ENCODE results near the gene C1QTNF2.

The C1QTNF2 gene

DNA sequence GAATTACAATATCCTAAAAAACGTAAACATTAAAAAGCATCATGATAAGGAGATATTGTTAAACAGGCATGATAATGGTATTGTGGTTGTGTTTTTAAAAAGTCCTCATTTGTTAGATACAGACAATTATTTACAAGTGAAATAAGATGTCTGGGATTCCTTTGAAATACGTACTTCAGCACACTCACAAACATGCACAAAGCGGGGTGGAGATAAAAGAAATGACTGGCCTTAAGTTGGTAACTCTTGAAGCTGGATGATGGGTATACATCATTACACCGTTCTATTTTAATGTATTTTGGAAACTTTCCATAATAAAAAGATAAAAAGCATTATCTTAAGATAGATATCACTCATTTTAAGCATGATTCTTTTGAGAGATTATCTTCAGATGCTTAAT is 28.4 kb upstream of the C1QTNF2 start:
- peak overlapping the region; percentile 83 for H3K4me3 ChIP-seq (ENCODE audit: low read length)
- no peak for DNase-seq (ENCODE audit: low read depth)
- TF ChIP-seq, protein P1, sequence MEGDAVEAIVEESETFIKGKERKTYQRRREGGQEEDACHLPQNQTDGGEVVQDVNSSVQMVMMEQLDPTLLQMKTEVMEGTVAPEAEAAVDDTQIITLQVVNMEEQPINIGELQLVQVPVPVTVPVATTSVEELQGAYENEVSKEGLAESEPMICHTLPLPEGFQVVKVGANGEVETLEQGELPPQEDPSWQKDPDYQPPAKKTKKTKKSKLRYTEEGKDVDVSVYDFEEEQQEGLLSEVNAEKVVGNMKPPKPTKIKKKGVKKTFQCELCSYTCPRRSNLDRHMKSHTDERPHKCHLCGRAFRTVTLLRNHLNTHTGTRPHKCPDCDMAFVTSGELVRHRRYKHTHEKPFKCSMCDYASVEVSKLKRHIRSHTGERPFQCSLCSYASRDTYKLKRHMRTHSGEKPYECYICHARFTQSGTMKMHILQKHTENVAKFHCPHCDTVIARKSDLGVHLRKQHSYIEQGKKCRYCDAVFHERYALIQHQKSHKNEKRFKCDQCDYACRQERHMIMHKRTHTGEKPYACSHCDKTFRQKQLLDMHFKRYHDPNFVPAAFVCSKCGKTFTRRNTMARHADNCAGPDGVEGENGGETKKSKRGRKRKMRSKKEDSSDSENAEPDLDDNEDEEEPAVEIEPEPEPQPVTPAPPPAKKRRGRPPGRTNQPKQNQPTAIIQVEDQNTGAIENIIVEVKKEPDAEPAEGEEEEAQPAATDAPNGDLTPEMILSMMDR (IDR thresholded peaks at IDR 0.05; ENCODE audit: insufficient read depth, low read depth, low read length, missing control alignments) = no peak

DNA sequence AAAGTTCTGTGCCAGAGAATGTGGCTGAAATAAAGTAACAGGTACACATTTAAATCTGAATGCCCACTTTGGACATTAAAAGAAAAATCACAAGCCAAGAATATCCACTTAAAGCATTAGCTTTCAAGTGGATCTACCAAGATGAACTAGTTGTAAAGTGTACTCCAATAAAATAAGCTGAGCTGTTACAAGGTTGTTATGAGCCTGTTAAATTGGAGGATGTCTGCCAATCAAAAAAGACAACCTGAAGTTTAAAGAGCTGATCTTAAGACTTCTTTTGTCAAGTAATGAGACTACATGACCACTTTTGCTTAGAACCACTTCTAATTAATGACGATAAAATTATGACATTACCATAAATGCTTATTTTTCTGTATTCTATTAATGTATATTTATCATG is 27.1 kb upstream of the C1QTNF2 start:
- TF ChIP-seq, protein P1 (IDR thresholded peaks at IDR 0.05; ENCODE audit: insufficient read depth, low read depth, low read length, missing control alignments) = no peak
- DNase-seq (ENCODE audit: low read depth) = no peak
- H3K4me3 ChIP-seq (ENCODE audit: low read length) = no peak overlapping the region

GRCh38 chr5:160395111-160395510 is 24.7 kb upstream of the C1QTNF2 start:
- DNase-seq (ENCODE audit: low read depth) = no peak
- TF ChIP-seq, protein P1 (IDR thresholded peaks at IDR 0.05; ENCODE audit: insufficient read depth, low read depth, low read length, missing control alignments) = no peak
- H3K4me3 ChIP-seq (ENCODE audit: low read length) = no peak overlapping the region

GRCh38 chr5:160390787-160391696 is 20.6 kb upstream of the C1QTNF2 start:
- H3K4me3 ChIP-seq (ENCODE audit: low read length) = no peak overlapping the region
- DNase-seq (ENCODE audit: low read depth) = peak; percentile 29
- TF ChIP-seq, protein P1 (IDR thresholded peaks at IDR 0.05; ENCODE audit: insufficient read depth, low read depth, low read length, missing control alignments) = peak; percentile 40

DNA sequence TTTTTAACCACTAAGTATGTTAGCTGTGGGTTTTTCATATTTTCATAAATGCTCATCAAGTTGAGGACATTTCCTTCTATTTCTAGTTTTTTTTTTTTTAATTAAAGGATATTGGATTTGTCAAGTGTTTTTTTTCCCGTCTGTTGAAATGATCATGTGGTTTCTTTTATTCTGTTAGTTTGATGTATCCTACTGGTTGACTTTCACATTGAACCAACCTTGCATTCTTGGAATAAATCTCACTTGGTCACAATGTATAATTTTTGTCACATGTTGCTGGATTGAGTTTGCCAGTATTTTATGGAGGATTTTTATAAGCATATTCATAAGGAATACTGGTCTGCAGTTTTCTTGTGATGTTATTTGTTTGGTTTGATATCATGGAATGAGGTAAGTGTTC is 17.0 kb upstream of the C1QTNF2 start:
- TF ChIP-seq, protein P1 (IDR thresholded peaks at IDR 0.05; ENCODE audit: insufficient read depth, low read depth, low read length, missing control alignments) = no peak
- DNase-seq (ENCODE audit: low read depth) = no peak
- H3K4me3 ChIP-seq (ENCODE audit: low read length) = no peak overlapping the region

DNA sequence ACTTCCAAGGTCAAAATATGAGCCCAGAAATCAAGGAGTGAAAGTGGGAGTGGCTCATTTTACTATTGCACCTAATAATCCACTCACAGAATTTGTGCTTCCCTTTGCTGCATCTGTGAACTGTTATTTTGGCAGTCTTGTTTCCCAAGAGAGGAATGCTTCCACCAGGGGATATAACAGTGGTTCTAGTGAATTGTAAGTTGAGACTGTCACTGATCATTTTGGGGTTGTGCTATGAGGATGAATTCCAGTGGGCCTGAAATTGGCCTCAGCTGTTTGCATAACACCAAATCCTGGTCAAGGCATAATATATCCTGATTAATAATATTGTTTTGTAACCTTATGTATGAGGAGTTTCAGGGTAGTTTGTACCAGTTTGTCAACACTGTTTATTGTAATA is 15.1 kb upstream of the C1QTNF2 start:
- TF ChIP-seq, protein P1 (IDR thresholded peaks at IDR 0.05; ENCODE audit: insufficient read depth, low read depth, low read length, missing control alignments) = no peak
- no peak for DNase-seq (ENCODE audit: low read depth)

DNA sequence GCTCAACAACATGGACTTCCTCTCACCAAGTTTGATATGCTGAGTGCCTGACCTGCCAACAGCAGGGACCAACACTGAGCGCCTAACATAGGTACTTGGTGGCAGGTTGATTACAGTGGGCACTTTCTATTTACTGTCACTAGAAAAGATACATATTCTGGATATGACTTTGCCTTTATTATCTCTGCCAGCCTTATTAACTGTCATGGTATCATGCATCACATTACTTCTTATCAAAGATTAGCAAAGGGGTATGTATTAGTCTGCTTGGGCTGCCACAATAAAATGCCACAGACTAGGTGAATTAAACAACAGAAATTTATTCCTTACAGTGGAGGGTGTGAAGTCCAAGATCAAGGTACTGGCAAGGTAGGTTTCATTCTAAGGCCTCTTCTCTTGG is 14.3 kb upstream of the C1QTNF2 start:
- no peak for DNase-seq (ENCODE audit: low read depth)
- H3K4me3 ChIP-seq (ENCODE audit: low read length) = no peak overlapping the region
- TF ChIP-seq, protein P1 (IDR thresholded peaks at IDR 0.05; ENCODE audit: insufficient read depth, low read depth, low read length, missing control alignments) = no peak

More for the DNA sequence above, 15.1 kb upstream of the C1QTNF2 start:
- no peak overlapping the region for H3K4me3 ChIP-seq (ENCODE audit: low read length)
